ENCODE data around the gene SMIM32. TPM values are rescaled to one million over a fixed set of nuclear protein-coding genes. Genes with fewer than 3 reads are reported as not detected.

SMIM32 gene
- total RNA-seq, 1 donor from 2014 or later, result not detected

DNA sequence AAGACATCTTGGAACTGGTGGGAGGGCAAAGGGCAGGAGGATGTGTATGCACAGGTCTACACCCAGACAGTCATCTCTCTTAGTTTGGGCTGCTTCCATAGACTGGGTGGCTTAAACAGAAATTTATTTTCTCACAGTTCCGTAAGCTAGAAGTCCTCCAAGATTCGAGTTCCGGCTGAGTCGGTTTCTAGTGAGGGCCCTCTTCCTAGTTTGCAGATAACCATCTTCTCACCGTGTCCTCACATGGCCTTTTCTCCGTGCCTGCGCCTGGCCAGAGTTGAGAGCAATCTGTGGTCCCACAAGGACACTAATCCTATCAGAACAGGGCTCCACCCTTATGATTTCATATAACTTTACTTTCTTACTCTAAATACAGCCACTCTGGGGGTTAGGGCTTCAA lies 4.1 kb downstream of the SMIM32 start:
- no peak for DNase-seq
- H3K36me3 Mint-ChIP-seq (ENCODE audit: low read depth), result peaks cover 2% of the 10 kb centered on the region
- no peak overlapping the region for H3K4me3 Mint-ChIP-seq
- H3K4me1 Mint-ChIP-seq, result no peaks in the 10 kb centered on the region
- H3K27me3 Mint-ChIP-seq, result peaks cover 37% of the 10 kb centered on the region
- H3K27ac Mint-ChIP-seq, result no peak overlapping the region
- no peaks in the 10 kb centered on the region for H3K9me3 Mint-ChIP-seq
- intact Hi-C loops (cut with micrococcal nuclease), result no loop called here

- Mint-ChIP-seq H3K36me3 (ENCODE audit: low read depth) (peaks cover 2% of the 10 kb centered on the region), H3K27me3 (peaks cover 23% of the 10 kb centered on the region), H3K27ac (no peak overlapping the region), H3K9me3 (no peaks in the 10 kb centered on the region), H3K4me1 (no peaks in the 10 kb centered on the region), H3K4me3 (no peak overlapping the region)
- DNase-seq, result no peak
- intact Hi-C loops (cut with micrococcal nuclease), result no loop called here
These were observed 6.2 kb downstream of the SMIM32 start for GRCh38 chr5:136186796-136187195.

- Mint-ChIP-seq H3K4me1 (no peaks in the 10 kb centered on the region), H3K36me3 (ENCODE audit: low read depth) (peaks cover 2% of the 10 kb centered on the region), H3K4me3 (no peak overlapping the region), H3K27me3 (peaks cover 17% of the 10 kb centered on the region), H3K9me3 (no peaks in the 10 kb centered on the region), H3K27ac (no peak overlapping the region)
- no peak for DNase-seq
- intact Hi-C loops (cut with micrococcal nuclease), result no loop called here
These were observed 6.8 kb downstream of the SMIM32 start for GRCh38 chr5:136185974-136186665.

DNA sequence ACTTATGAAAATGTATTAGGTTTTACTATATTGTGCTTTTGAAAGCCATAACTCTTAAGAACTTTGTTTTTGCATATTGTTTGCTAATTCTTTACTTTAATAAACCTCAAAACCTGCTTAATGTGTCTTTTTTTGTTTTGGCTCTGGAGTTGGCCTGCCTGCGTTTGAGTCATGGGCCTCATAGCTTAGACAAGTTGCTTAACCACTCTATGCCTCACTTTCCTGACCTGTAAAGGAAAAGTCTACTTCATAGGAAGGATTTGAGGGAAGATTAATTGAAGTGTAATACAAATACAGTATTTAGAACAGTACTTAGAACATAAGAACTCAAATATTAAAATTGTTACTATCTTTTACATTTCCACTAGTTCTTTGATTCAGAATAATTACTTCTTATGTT lies 10.3 kb downstream of the SMIM32 start:
- intact Hi-C loops (cut with micrococcal nuclease), result no loop called here
- Mint-ChIP-seq H3K4me3 (no peak overlapping the region), H3K27ac (no peak overlapping the region), H3K9me3 (no peaks in the 10 kb centered on the region), H3K27me3 (peaks cover under 1% of the 10 kb centered on the region), H3K4me1 (no peaks in the 10 kb centered on the region), H3K36me3 (ENCODE audit: low read depth) (no peaks in the 10 kb centered on the region)
- DNase-seq, result no peak

DNA sequence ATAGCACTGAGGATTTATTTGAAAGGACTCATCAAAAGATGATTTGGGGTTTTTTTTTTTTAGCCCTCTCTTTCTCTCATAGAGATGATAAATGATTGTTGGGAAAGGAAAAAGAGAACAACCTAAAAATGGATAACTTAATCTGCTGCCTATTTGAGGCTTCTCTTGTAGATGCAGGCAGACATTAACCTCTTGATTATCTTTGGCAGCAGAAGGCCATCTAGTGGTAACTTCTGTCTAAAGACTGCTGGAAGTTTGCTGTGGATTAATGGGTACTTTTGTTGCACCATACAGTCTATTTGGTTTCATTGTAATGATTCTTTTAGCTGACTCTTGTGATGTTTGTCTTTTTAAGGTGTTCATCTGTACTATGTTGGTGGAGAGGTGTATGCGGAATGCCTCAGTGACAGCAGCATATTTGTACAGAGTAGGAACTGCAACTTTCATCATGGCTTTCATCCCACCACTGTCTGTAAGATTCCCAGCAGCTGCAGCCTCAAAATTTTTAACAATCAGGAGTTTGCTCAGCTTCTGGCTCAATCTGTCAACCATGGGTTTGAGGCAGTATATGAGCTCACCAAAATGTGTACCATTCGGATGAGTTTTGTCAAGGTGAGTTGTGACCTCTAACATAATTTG lies 18.8 kb downstream of the SMIM32 start:
- intact Hi-C loops (cut with micrococcal nuclease), result loop anchor here (2.0 to 10.0 kb wide), 2 partner anchors 89 to 285 kb away; no protein-coding TSS in a partner anchor
- no peak for DNase-seq
- no peaks in the 10 kb centered on the region for H3K27me3 Mint-ChIP-seq
- no peaks in the 10 kb centered on the region for H3K4me1 Mint-ChIP-seq
- H3K27ac Mint-ChIP-seq, result no peak overlapping the region
- no peak overlapping the region for H3K4me3 Mint-ChIP-seq
- no peaks in the 10 kb centered on the region for H3K9me3 Mint-ChIP-seq
- H3K36me3 Mint-ChIP-seq (ENCODE audit: low read depth), result peaks cover 10% of the 10 kb centered on the region

DNA sequence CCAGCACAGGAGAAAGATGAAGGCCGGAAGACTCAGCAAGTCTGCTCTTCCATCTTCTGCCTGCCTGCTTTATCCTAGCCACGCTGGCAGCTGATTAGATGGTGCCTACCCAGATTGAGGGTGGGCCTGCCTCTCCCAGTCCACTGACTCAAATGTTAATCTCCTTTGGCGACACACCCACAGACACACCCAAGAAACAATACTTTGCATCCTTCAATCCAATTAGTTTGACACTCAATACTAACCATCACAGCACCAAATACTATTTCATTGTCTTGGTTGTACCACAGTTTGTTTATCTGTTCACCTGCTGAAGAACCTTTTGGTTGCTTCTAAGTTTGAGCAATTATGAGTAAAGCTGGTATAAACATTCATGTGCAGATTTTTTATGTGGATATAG lies 23.7 kb downstream of the SMIM32 start:
- Mint-ChIP-seq H3K27me3 (no peaks in the 10 kb centered on the region), H3K4me1 (no peaks in the 10 kb centered on the region), H3K4me3 (no peak overlapping the region), H3K36me3 (ENCODE audit: low read depth) (peaks cover 11% of the 10 kb centered on the region), H3K9me3 (no peaks in the 10 kb centered on the region), H3K27ac (no peak overlapping the region)
- no peak for DNase-seq
- intact Hi-C loops (cut with micrococcal nuclease), result no loop called here

DNA sequence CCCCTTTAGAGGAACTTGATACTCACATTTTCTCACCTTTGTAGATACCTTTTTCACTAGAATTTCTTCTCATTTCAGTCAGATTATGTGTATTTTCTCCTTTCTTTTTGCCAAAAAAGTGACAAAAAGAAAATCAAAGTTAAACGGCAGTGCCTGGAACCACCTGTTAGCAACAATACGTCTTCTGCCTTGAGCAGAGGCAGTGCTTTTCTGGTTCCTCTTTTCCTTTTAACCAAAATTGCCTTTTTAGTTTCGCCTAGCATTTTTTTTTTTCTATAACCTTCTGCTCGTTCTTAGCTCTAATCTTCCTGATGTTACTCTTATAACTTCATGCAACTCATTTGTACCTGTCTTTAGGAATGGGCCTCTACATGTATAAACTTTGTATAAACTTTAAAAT lies 26.1 kb downstream of the SMIM32 start:
- intact Hi-C loops (cut with micrococcal nuclease), result no loop called here
- peaks cover 5% of the 10 kb centered on the region for H3K36me3 Mint-ChIP-seq (ENCODE audit: low read depth)
- H3K27me3 Mint-ChIP-seq, result no peaks in the 10 kb centered on the region
- no peak overlapping the region for H3K4me3 Mint-ChIP-seq
- H3K27ac Mint-ChIP-seq, result no peak overlapping the region
- no peaks in the 10 kb centered on the region for H3K9me3 Mint-ChIP-seq
- DNase-seq, result no peak
- no peaks in the 10 kb centered on the region for H3K4me1 Mint-ChIP-seq

DNA sequence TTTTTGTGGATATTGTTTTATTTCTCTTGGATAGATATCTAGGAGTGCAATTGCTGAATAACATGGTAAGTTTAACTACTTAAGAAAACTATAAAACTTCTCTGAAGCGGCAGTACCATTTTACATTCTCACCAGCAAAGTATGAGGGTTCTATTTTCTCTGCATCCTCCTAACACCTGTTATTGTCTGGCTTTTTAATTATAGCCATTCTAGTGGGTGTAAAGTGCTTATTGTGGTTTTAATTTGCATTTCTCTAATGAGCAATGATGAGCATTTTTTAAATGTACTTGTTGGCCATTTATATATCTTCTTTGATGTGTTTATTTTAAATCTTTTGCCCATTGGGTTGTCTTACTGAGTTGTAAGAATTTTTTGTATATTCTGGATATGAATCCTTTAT lies 28.7 kb downstream of the SMIM32 start:
- intact Hi-C loops (cut with micrococcal nuclease), result no loop called here
- Mint-ChIP-seq H3K27ac (no peak overlapping the region), H3K9me3 (no peaks in the 10 kb centered on the region), H3K4me1 (no peaks in the 10 kb centered on the region), H3K36me3 (ENCODE audit: low read depth) (peaks cover 7% of the 10 kb centered on the region), H3K4me3 (no peak overlapping the region), H3K27me3 (no peaks in the 10 kb centered on the region)
- DNase-seq, result no peak

DNA sequence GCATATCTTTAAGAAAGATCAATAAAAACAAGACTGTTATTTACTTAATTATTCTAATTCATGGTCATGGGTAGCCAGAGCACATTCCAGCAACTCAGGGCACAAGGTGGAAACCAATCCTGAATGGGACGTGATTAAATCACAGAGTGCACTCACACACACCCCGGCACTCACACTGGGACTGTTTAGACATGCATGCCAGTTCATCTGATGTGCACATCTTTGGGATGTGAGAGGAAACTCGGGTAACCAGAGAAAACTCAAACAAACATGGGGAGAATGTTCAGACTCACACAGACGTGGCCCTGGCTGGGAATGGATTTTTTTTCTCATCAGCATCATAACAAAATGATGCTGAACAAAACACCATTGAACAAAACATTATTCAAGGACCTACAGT lies 31.0 kb downstream of the SMIM32 start:
- intact Hi-C loops (cut with micrococcal nuclease), result no loop called here
- Mint-ChIP-seq H3K4me1 (no peaks in the 10 kb centered on the region), H3K27ac (no peak overlapping the region), H3K27me3 (no peaks in the 10 kb centered on the region), H3K4me3 (no peak overlapping the region), H3K9me3 (no peaks in the 10 kb centered on the region), H3K36me3 (ENCODE audit: low read depth) (peaks cover 7% of the 10 kb centered on the region)
- no peak for DNase-seq

DNA sequence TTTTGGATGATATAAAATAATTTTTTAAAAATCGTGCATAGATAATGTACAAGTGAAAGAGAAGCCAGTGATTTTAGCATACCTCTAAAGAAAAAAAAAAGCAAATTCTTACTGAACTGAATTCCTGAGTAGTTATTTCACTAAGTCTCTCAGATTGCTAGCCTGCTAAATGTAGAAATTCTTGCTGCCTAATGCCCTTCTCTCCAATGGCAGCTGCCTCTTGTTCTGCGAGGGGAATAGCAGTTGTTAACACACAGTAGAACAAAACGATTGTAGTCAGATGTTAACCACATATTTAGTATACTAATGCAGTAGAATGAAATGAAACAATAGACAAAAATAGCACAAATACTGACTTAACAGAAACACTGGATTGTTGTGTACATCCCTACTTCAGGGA lies 33.5 kb downstream of the SMIM32 start:
- no peak overlapping the region for H3K4me3 Mint-ChIP-seq
- intact Hi-C loops (cut with micrococcal nuclease), result no loop called here
- H3K9me3 Mint-ChIP-seq, result no peaks in the 10 kb centered on the region
- no peak for DNase-seq
- H3K36me3 Mint-ChIP-seq (ENCODE audit: low read depth), result peaks cover 5% of the 10 kb centered on the region
- H3K27me3 Mint-ChIP-seq, result no peaks in the 10 kb centered on the region
- no peak overlapping the region for H3K27ac Mint-ChIP-seq
- H3K4me1 Mint-ChIP-seq, result no peaks in the 10 kb centered on the region

DNA sequence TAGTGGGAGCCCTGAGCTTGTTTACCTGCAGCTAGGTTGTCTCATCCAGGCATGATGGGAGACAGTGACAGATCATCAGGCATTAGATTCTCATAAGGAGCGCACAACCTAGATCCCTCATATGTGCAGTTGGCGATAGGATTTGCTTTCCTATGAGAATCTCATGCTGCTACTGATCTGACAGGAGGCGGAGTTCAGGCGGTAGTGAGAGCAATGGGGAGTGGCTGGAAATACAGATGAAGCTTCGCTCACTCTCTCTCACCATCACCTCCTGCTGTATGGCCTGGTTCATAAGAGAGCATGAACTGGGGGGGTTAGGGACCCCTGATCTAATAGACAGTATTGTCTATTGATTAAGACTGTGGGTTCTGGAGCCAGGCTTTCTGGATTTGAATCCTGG lies 35.4 kb downstream of the SMIM32 start:
- H3K27me3 Mint-ChIP-seq, result no peaks in the 10 kb centered on the region
- H3K36me3 Mint-ChIP-seq (ENCODE audit: low read depth), result peaks cover 8% of the 10 kb centered on the region
- H3K9me3 Mint-ChIP-seq, result no peaks in the 10 kb centered on the region
- H3K4me3 Mint-ChIP-seq, result no peak overlapping the region
- no peak for DNase-seq
- no peaks in the 10 kb centered on the region for H3K4me1 Mint-ChIP-seq
- intact Hi-C loops (cut with micrococcal nuclease), result no loop called here
- no peak overlapping the region for H3K27ac Mint-ChIP-seq

- intact Hi-C loops (cut with micrococcal nuclease), result no loop called here
- H3K9me3 Mint-ChIP-seq, result no peaks in the 10 kb centered on the region
- DNase-seq, result no peak
- no peak overlapping the region for H3K27ac Mint-ChIP-seq
- no peaks in the 10 kb centered on the region for H3K27me3 Mint-ChIP-seq
- H3K4me1 Mint-ChIP-seq, result peaks cover 3% of the 10 kb centered on the region
- peaks cover 6% of the 10 kb centered on the region for H3K36me3 Mint-ChIP-seq (ENCODE audit: low read depth)
- no peak overlapping the region for H3K4me3 Mint-ChIP-seq
These were observed 37.2 kb downstream of the SMIM32 start for GRCh38 chr5:136155761-136156160.

GRCh38 chr5:136155078-136155477 lies 37.9 kb downstream of the SMIM32 start:
- H3K36me3 Mint-ChIP-seq (ENCODE audit: low read depth), result peaks cover 5% of the 10 kb centered on the region
- H3K27me3 Mint-ChIP-seq, result no peaks in the 10 kb centered on the region
- H3K4me3 Mint-ChIP-seq, result no peak overlapping the region
- H3K9me3 Mint-ChIP-seq, result no peaks in the 10 kb centered on the region
- intact Hi-C loops (cut with micrococcal nuclease), result no loop called here
- DNase-seq, result no peak
- H3K27ac Mint-ChIP-seq, result no peak overlapping the region
- H3K4me1 Mint-ChIP-seq, result peaks cover 3% of the 10 kb centered on the region

GRCh38 chr5:136153581-136154236 lies 39.3 kb downstream of the SMIM32 start:
- Mint-ChIP-seq H3K27me3 (no peaks in the 10 kb centered on the region), H3K9me3 (no peaks in the 10 kb centered on the region), H3K4me3 (no peak overlapping the region), H3K36me3 (ENCODE audit: low read depth) (peaks cover 5% of the 10 kb centered on the region), H3K4me1 (peaks cover 3% of the 10 kb centered on the region), H3K27ac (no peak overlapping the region)
- intact Hi-C loops (cut with micrococcal nuclease), result no loop called here
- DNase-seq, result no peak
